ENCODE data around the gene C5orf15. TPM values are rescaled to one million over a fixed set of nuclear protein-coding genes. Genes with fewer than 3 reads are reported as not detected.

The C5orf15 gene
- total RNA-seq, 1 donor from 2014 or later, result 70.2 TPM

DNA sequence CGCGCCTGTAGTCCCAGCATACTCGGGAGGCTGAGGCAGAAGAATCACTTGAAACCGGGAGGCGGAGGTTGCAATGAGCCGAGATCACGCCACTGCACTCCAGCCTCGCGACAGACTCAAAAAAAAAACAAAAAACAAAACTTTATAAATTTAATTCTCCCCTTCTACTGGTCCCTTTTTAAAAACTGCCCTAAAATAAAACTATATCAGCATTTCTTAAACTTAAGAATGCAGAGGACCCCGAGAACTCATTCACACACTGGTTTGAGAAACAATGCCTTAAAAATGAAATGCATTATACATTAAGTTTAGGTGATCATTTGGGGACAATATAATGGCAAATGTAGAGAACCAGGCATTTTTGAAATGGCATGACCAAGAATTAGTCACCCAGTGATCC lies 2.3 kb downstream of the C5orf15 start:
- no peak for TF ChIP-seq CTCF (IDR thresholded peaks at IDR 0.05; ENCODE audit: insufficient read depth, low read length, poor library complexity, severe bottlenecking)
- no peaks in the 10 kb centered on the region for H3K36me3 ChIP-seq (ENCODE audit: control insufficient read depth, insufficient read depth, low read length)

GRCh38 chr5:133963493-133964128 lies 4.8 kb downstream of the C5orf15 start:
- H3K36me3 ChIP-seq (ENCODE audit: control insufficient read depth, insufficient read depth, low read length), result no peaks in the 10 kb centered on the region
- no peaks in the 10 kb centered on the region for H3K27me3 ChIP-seq (ENCODE audit: control insufficient read depth, insufficient read depth, low read length)
- no peak for DNase-seq (ENCODE audit: low read depth)
- TF ChIP-seq CTCF (IDR thresholded peaks at IDR 0.05; ENCODE audit: insufficient read depth, low read length, poor library complexity, severe bottlenecking), result no peak
- H3K4me3 ChIP-seq (ENCODE audit: low read depth, low read length), result no peak overlapping the region

More for the DNA sequence above, 2.3 kb downstream of the C5orf15 start:
- no peak overlapping the region for H3K4me3 ChIP-seq (ENCODE audit: low read depth, low read length)
- no peak for DNase-seq (ENCODE audit: low read depth)
- no peaks in the 10 kb centered on the region for H3K27me3 ChIP-seq (ENCODE audit: control insufficient read depth, insufficient read depth, low read length)

- no peak for TF ChIP-seq CTCF (IDR thresholded peaks at IDR 0.05; ENCODE audit: insufficient read depth, low read length, poor library complexity, severe bottlenecking)
- DNase-seq (ENCODE audit: low read depth), result no peak
- H3K27me3 ChIP-seq (ENCODE audit: control insufficient read depth, insufficient read depth, low read length), result no peaks in the 10 kb centered on the region
- no peaks in the 10 kb centered on the region for H3K36me3 ChIP-seq (ENCODE audit: control insufficient read depth, insufficient read depth, low read length)
- no peak overlapping the region for H3K4me3 ChIP-seq (ENCODE audit: low read depth, low read length)
Observed at GRCh38 chr5:133962801-133963476, 5.5 kb downstream of the C5orf15 start.

DNA sequence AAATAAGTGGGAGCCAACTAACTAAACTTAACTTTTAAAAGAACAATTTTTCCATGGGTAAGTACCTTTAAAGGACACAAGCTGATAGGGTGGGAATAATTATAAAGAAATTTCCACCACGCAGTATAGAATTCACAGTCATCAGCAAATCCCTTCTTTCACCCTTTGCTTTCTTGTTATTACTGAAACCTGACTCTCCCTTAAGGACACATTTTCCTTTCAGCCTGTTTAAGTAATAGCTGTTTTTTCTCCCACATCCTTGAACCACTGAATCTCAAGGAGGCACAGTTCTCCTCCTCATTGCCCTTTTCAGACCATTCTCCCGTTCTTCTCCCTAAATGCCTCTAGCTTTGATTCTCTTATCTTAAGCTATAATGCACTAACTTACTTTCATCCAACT lies 6.3 kb downstream of the C5orf15 start:
- no peak for DNase-seq (ENCODE audit: low read depth)
- no peaks in the 10 kb centered on the region for H3K27me3 ChIP-seq (ENCODE audit: control insufficient read depth, insufficient read depth, low read length)
- TF ChIP-seq CTCF (IDR thresholded peaks at IDR 0.05; ENCODE audit: insufficient read depth, low read length, poor library complexity, severe bottlenecking), result no peak
- H3K36me3 ChIP-seq (ENCODE audit: control insufficient read depth, insufficient read depth, low read length), result no peaks in the 10 kb centered on the region
- no peak overlapping the region for H3K4me3 ChIP-seq (ENCODE audit: low read depth, low read length)

- Histone ChIP-seq H3K27me3 (ENCODE audit: control insufficient read depth, insufficient read depth, low read length) (no peaks in the 10 kb centered on the region), H3K4me3 (ENCODE audit: low read depth, low read length) (no peak overlapping the region), H3K36me3 (ENCODE audit: control insufficient read depth, insufficient read depth, low read length) (no peaks in the 10 kb centered on the region)
- TF ChIP-seq CTCF (IDR thresholded peaks at IDR 0.05; ENCODE audit: insufficient read depth, low read length, poor library complexity, severe bottlenecking), result no peak
- DNase-seq (ENCODE audit: low read depth), result no peak
Observed at GRCh38 chr5:133959643-133960042, 8.8 kb downstream of the C5orf15 start.

Measured in kidney epithelial cell (primary cell).